ENCODE results near the gene HES1. TPM values are rescaled to one million over a fixed set of nuclear protein-coding genes. Genes with fewer than 3 reads are reported as not detected.

Gene HES1
- total RNA-seq, 2 donors from 2014 or later = 32.1 to 43.6 TPM

- Histone ChIP-seq H3K4me1 (no peaks in the 10 kb centered on the region), H3K27ac (no peak overlapping the region), H3K9me3 (no peaks in the 10 kb centered on the region), H3K27me3 (no peaks in the 10 kb centered on the region), H3K4me3 (no peak overlapping the region), H3K36me3 (no peaks in the 10 kb centered on the region)
- no peak for DNase-seq (ENCODE audit: low spot score)
- no peak for TF ChIP-seq CTCF (IDR thresholded peaks at IDR 0.05)
These were observed 14.9 kb upstream of the HES1 start for GRCh38 chr3:194120789-194121770.

DNA sequence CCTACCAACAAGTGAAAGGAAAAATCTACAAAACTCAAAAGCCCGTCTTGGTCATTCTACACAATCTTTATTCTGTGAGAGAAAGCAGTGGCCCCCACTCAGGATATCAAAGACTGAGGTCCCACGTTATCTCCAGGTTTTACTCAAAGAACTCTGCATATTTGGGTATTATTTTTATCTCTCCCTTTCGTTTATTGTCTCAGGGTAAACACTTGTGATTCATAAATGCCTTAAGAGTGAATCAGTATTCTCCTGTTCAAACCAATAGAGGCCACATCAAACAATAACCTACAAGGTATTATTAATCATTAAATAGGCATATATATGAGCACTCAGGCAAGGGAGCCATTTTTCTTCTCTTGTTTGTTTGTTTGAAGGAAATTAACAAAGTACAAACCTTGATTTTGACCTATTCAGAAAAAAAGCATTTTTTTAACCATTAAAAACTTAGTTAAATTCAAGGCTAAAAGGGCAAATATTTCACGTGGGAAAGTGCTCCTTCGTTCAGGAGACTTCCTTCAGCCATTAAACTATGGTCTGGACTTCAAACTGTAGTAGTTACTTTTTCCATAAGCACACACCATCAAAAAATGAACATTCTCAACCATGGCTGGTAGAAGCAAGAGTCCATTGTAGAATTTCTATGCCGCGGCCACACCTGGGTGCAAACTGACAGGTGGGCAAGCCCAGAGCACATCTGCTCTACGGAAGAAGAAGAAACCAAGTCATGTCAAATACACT, 13.9 kb upstream of the HES1 start:
- Histone ChIP-seq H3K27ac (no peak overlapping the region), H3K4me3 (no peak overlapping the region), H3K27me3 (no peaks in the 10 kb centered on the region), H3K36me3 (no peaks in the 10 kb centered on the region), H3K4me1 (no peaks in the 10 kb centered on the region), H3K9me3 (no peaks in the 10 kb centered on the region)
- no peak for TF ChIP-seq CTCF (IDR thresholded peaks at IDR 0.05)
- no peak for DNase-seq (ENCODE audit: low spot score)

DNA sequence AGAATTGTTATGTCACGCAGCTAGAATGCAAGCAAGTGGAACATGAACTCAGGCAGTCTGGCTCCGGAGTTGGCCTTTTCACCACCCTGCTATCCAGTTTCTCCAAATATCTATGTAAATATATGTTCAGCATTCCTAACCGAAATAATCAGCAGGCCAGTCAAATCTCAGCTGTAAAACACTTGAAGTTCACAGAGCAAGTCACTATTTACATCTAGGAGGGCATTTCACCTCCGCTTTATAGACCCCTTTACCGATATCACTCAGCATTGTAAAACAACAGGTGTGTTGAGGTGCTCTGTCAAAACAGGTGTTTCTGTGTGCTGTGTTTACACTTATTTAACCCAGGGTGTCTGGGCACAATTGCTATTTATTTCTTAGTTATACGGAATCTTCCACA, 12.2 kb upstream of the HES1 start:
- H3K27me3 ChIP-seq = no peaks in the 10 kb centered on the region
- no peak for DNase-seq (ENCODE audit: low spot score)
- H3K36me3 ChIP-seq = no peaks in the 10 kb centered on the region
- no peak overlapping the region for H3K4me3 ChIP-seq
- no peaks in the 10 kb centered on the region for H3K4me1 ChIP-seq
- no peak for TF ChIP-seq CTCF (IDR thresholded peaks at IDR 0.05)
- H3K27ac ChIP-seq = no peak overlapping the region
- H3K9me3 ChIP-seq = no peaks in the 10 kb centered on the region

- Histone ChIP-seq H3K27me3 (no peaks in the 10 kb centered on the region), H3K9me3 (no peaks in the 10 kb centered on the region), H3K27ac (no peak overlapping the region), H3K4me1 (no peaks in the 10 kb centered on the region), H3K4me3 (no peak overlapping the region), H3K36me3 (no peaks in the 10 kb centered on the region)
- DNase-seq (ENCODE audit: low spot score) = no peak
- TF ChIP-seq CTCF (IDR thresholded peaks at IDR 0.05) = no peak
These were observed 11.8 kb upstream of the HES1 start for GRCh38 chr3:194124193-194124592.

GRCh38 chr3:194125442-194125841, 10.5 kb upstream of the HES1 start:
- Histone ChIP-seq H3K27ac (no peak overlapping the region), H3K27me3 (no peaks in the 10 kb centered on the region)

More at GRCh38 chr3:194125442-194125841, 10.5 kb upstream of the HES1 start:
- no peak for DNase-seq (ENCODE audit: low spot score)
- H3K36me3 ChIP-seq = no peaks in the 10 kb centered on the region
- no peaks in the 10 kb centered on the region for H3K9me3 ChIP-seq
- TF ChIP-seq CTCF (IDR thresholded peaks at IDR 0.05) = no peak
- H3K4me1 ChIP-seq = peaks cover 0 to 11% of the 10 kb centered on the region in 2 donors
- H3K4me3 ChIP-seq = no peak overlapping the region
